GM10847 (cell line): ENCODE results near the gene PAQR9.

Source experiments
- POLR2A ChIP-seq: IDR thresholded peaks from 2 replicates; pipeline ENCODE4 v1.6.1; 2011; ENCODE audit not compliant: insufficient read length; ENCODE audit errors: extremely low read depth

PAQR9 gene, protein sequence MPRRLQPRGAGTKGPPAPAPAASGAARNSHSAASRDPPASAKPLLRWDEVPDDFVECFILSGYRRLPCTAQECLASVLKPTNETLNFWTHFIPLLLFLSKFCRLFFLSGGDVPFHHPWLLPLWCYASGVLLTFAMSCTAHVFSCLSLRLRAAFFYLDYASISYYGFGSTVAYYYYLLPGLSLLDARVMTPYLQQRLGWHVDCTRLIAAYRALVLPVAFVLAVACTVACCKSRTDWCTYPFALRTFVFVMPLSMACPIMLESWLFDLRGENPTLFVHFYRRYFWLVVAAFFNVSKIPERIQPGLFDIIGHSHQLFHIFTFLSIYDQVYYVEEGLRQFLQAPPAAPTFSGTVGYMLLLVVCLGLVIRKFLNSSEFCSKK

DNA sequence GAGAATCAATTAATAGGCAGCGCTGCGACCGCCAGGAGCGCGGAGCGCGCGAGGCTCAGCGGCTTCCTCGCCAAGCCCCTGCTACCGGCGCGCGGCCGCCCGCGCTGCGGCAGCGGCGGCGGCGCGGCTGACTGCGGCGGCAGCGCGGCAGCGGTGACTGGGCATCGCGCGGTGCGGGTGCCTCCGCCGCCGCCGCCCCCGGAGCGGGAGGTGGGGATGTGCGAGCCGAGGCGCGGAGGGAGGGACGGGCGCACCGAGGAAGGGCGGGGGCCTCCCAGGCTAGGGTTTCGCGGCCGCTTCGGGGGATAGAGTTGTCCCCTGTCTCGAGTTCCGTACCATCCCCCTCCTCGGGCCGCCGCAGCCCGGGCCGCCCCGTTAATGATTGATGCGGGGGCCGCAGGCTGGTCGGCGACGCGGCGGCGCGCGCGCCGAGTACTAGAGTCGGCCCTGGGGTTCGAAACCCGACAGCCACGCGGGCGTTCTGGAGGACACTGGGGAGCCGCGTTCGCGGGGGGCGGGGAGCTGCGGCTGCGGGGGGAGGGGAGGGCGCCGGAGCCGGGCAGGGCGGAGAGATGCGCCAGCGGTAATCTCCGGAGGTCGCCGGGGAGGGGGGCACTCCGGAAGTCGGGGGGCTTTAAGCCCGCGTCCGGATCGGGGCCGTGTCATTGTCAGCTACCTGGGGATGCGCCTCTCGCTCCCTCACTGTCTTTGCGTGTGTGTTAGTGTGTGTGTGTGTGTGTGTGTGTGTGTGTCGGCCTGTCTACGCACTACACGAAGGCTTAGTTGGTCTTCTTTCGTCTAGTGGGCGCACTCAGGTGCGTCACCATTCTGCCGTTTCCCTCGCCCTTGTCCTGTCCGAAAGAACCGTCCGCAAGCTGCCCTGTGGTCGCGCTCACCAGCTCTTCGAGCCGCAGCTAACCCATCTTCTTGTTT is at the start of gene PAQR9:
TSS of gene PAQR9 (minus strand) at position 159 of the 933 bp plus-strand sequence. CDS start 338 bp downstream, outside the sequence.
- TF ChIP-seq POLR2A = no peak

DNA sequence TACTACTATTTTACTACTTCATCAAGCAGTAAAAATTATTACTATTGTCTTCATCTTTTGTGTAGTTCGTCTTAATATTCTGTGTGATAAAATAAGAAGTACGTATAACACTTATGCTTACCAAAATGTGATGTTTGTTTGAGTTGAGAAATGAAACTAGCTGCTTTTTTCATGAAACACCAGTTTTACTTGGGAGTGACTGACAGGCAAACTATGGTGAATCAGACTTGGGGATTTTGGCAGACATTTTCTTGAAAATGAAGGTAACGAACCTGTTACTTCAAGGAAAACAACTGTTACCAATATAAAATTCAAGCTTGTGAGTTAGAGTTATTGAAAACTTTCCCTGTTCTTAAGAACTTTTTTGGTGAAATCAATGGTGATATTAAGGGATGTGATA is 48.2 kb upstream of the PAQR9 start:
- TF ChIP-seq POLR2A = no peak

DNA sequence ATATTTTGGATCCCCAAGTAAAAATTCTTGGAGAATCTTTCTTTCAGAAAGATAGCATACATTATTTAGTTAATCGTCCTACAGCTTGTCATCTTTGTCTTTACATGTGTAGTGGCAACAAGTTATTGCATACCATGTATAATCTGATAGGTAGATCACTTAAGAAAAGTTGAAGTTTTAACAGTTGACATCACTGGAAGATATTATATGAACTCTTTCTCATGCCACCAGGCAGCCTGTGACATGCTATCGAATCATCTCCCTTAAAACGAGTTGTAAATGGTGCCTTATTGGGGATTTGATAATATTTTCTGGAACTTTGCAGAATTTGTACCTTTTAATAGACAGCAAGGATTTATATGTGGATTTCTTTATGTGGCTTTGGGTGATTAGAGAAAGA is 46.5 kb upstream of the PAQR9 start:
- TF ChIP-seq POLR2A = no peak

DNA sequence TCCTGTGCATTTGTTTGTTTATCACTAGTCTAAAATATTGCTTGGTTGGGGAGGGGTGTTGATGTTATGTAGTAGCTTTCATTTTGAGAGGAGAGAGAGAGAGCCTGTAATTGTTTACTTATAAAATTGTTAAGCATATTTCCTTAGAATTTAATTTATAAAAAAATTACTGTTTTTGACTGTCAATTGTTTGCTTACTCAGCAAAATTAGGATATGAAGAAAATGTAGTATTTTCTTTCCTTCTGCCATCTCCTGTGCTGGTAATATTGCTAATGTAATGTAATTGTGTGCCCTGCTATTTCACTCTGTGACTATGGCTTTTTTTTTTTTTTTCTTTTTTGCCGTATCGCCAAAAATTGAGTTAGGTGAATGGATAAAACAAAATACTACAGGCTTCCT is 41.3 kb upstream of the PAQR9 start:
- TF ChIP-seq POLR2A = no peak

DNA sequence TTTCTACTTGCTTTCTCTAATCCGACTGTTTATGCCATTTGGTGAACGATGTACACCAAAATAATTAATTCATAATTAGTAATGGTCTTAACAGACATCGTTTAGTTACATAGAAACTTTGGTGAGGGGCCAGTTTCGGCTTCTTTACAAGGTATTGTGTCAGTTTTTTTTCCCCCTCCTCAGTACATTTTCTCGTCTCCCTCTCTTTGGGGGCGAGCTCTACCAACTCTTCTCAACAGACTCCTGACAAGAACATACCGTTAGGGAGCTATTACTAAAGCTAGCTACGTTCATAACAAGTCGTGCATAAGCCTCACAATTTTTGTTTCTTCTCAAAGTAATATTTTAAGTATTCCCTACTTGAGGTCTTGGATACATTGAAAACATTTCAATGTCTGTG is 39.3 kb upstream of the PAQR9 start:
- no peak for TF ChIP-seq POLR2A

DNA sequence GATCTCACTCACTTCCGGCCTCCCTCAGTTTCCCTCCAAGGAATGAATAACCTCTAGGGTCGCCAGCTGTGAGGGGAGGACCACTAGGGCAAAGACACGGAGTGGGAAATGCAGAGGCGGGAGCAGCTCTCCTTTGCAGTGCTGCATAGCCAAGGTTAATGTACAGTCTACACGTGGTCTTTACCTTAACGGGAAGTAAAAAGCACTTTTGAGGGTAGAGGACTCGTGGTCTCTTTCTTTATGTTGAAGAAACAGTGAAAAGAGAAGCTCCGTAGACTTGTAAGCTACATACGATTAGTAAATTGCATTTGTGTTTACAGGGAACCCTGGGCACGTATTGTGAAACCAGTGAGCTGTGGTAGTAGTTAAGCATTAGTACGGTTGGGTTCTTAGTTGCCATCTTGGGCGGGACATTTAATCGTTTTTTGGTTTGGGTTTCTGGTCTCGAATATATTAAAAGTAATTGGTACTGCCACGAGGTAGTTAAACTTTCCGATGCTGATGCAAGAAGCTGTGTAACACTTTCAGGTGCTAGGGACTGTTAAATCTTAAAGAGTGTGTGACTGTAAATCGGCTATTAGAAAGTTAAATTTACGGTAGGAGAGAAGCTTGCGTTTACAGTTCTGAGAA is 38.7 kb upstream of the PAQR9 start:
- TF ChIP-seq POLR2A = no peak

DNA sequence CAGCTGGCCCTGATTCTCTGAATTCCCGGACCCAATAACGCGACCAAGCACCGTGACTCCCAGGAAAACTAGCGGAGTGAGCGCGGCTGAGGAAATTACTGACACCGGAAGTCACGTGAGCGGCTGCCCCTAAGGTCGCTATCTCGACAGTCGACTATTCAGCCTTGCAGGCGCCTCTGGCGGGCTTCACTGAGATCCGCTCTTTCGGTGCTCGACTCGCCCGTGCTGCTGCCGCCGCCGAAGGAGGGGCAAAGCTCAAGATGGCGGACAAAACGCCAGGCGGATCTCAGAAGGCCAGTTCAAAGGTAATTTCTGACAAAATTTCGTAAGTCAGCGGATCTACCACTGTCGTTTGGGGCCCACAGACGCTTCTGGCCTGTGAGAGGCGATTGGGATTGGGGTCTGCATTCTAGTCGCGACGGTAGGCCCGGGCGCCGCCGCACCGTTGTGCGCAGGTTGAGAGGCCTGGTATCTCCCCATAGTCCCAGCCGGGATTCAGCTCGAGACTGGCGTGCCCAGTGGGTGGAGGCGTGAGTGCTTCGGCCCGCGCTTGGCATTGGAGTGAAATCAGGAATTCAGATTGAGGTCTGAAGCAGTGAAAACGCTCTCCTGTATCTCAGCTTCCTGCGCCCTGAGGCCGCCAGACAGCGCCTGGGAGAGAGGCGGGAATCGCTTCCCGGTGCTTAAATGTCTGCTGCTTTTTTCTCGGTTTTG is 38.1 kb upstream of the PAQR9 start, which contains the start of gene U2SURP:
TSS of gene U2SURP (plus strand) at position 202 of the 714 bp plus-strand sequence. CDS start at position 261, 59 bp downstream.
- peak; percentile 85 for TF ChIP-seq POLR2A

DNA sequence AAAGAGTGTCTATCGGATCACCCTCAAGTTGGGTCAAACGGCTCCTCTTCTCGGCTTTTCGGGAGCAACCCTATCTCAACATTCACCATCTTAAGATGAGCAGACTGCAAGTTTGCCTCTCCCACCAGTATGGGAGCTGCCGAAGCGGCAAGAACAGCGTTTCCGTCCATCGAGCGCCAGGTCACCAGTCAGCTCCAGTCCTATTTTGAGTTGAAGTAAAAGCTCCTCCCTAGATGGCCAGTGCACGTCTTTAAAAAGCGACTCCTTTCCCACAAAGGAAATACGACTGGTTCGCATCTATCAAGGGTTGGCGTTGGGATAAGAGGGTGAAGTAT is 37.5 kb upstream of the PAQR9 start:
- no peak for TF ChIP-seq POLR2A

DNA sequence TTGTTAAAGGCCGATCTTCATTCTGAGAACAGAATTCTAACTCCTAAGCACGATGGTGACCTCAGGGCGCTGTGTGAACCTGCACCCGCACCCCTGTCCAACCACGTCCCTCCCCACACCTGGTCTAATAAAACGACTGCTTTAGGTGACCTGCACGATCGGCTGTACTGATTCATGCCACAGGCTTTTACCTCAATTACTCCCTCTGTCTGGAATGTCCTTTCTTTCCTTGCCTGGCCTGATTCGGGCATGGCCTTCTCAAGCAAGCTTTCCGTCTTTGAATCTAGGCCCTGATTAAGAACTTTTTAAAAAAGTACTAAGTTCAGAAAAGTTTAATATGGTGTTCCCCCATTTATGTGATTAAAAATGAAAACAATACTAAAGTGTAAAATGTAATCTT is 37.1 kb upstream of the PAQR9 start:
- no peak for TF ChIP-seq POLR2A

DNA sequence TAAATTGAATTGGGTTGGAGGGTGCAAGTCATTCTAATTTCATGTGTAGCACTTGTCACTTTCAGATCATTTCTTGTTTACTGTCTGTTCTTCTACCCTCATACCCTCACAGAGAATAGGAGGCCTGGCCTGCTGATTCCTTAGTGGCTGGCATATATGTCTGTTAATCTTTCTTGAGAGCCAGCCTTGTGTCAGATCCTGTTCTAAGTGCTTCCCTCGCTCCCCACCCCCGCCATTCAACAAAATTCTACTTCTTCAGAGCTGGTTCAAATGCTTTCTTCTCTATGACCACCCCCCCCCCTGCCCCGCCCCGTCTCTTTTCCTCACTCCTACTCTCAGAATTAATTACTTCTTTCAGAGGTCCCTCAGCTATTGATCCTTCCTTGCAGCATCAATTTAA is 36.4 kb upstream of the PAQR9 start:
- no peak for TF ChIP-seq POLR2A

DNA sequence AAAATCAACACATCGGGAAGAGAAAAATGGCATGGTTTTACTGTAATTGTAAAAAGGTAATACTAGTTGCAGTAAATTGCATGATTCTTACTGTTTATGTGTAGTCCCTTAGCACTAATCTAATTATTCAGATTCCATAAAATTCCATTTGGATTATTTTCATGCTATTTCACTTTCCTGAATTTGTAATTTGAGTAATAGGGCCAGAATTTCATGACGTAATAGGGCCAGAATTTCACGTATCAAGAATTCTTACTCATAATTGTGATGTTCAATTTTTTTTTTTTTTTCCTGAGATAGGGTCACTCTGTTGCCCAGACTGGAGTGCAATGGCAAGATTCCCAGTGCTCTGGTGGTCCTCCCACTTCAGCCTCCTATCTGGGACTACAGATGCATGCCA is 35.0 kb upstream of the PAQR9 start:
- TF ChIP-seq POLR2A = no peak

DNA sequence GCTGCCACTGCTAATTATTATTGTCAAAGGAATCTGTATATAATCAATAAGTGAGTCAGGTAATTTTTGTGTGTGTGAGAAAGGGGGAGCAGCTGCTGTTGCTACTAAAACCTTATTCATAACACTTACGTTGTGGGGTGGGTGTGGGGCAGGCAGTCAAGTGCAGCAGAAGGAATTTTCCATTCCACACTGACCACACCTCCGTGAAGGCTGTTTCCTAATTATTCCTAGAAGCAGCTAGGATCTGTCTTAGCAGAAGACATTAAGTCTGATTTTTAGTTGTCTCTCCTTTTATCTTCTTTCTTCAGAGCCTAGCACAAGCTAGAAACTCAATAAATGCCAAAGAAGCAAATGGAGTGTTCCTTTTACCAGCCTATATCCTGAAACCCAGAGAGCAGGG is 33.9 kb upstream of the PAQR9 start:
- TF ChIP-seq POLR2A = no peak

DNA sequence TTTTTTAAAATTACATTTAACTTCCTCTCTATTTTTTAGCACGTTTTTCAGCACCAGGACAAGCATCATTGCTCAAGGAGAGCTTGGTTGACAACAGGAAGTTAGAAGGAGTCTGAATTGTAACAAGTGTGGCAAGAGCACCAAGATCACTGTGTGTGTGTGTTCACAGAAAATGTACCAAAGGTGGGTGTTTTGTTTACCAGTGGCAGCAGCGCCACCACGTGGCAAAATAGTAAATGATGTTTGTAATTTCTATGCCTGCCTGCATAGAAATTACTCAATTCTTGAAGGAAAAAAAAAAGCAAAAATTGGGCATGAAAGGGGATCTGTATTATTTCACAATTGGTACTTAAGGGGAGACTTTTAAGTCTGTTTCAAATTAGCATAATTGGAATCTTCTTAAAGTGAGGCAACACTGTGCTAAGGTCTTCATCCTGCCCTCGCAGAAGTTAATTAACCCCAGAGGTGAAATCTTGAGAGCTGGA is 30.5 kb upstream of the PAQR9 start:
- TF ChIP-seq POLR2A = no peak

DNA sequence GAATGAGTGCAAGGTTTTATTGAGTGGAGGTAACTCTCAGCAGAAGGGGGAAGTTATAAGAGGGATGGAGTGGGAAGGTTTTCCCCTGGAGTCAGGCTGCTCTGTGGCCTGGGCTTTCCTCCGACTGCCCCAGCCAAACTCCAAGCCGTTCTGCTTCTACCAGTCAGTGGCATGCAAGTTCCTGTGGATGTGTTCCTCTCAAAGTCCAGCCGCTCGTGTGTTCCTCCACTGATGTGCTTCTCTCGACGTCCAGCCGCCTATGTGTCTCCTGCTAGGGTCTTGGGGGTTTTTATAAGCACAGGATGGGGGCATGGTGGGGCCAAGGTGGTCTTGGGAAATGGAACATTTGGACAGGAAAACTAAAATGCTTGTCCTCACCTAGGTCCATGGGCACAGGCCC is 28.8 kb upstream of the PAQR9 start:
- TF ChIP-seq POLR2A = no peak

DNA sequence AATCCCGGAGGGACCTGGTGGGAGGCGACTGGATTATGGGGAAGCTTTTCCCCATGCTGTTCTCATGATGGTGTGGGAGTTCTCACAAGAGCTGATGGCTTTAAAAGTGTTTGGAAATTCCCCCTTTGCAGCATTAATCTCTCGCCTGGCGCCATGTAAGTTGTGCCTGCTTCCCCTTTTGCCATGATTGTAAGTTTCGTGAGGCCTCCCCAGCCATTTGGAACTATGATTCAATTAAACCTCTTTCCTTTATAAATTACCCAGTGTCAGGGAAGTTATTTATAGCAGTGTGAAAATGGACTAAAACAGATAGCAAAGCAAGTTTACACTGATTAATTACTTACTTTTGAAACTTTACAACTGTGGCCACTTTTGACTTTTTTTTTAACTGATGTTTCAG is 27.2 kb upstream of the PAQR9 start:
- no peak for TF ChIP-seq POLR2A
